Lower leg skin (tissue), 4 donors: ENCODE results near the gene THOC1. TPM values are rescaled to one million over a fixed set of nuclear protein-coding genes. Genes with fewer than 3 reads are reported as not detected.

Experiments used
- DNase-seq, 2 donors: peaks; one replicate each; pipeline ENCODE4 v3.0.0-alpha.2; 2019; ENCODE audit warnings: low spot score in 2 of 2
- H3K4me3 ChIP-seq: fragments of 200-600 bp; sonication (generic); 2 replicates; pipeline ENCODE4 v1.5.1; 2017; ENCODE audit warnings: mild to moderate bottlenecking, low read depth; ENCODE audit not compliant: poor library complexity, severe bottlenecking
- CTCF ChIP-seq, 3 donors: fragments of 450-650 bp; IDR thresholded peaks; one replicate each; pipeline ENCODE4 v1.5.1; 2016; ENCODE audit warnings: antibody characterized with exemption in 3 of 3, mild to moderate bottlenecking in 3 of 3, moderate library complexity in 2 of 3
- POLR2A ChIP-seq, 2 donors: fragments of 450-650 bp; IDR thresholded peaks; one replicate each; pipeline ENCODE4 v1.6.1; 2016 to 2017; ENCODE audit warnings: antibody characterized with exemption in 2 of 2, mild to moderate bottlenecking in 1 of 2, moderate library complexity in 1 of 2
- WGBS, 2 donors: methylation state at CpG; one replicate each; pipeline ENCODE4 v1.1.5; 2018; 5-methylcytosine and 5-hydroxymethylcytosine counted together
- intact Hi-C: fragments of 100-400 bp; cut with DNase I; formaldehyde crosslinking; loops from one replicate; pipeline ENCODE4 v1.15.0; 2023; ENCODE audit warnings: low total_unique reads
- total RNA-seq, 4 donors: library from RNA; depleted of rRNA; stranded (reverse); fragments of >200 nt; gene quantifications; one replicate each; pipeline ENCODE4 v1.1.0, GENCODE V29; 2016

Gene THOC1
- total RNA-seq, 4 donors from 2014 or later: 28.8 to 61.6 (median 38.2) TPM

DNA sequence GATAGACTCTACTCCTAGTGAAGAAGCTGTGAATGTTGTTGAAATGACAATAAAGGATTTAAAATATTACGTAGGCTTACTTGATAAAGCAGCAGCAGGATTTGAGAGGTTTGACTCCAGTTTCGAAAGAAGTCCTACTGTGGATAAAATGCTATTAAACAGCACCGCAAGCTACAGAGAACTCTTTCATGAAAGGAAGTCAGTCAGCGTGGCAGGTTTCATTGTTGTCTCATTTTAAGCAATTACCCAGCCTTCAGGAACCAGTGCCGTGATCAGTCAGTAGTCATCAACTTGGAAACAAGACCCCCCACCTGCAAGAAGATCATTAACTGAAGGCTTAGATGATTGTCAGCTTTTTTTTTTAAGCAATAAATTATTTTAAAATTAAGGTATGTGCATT is 95.5 kb downstream of the THOC1 start:
- no peak for DNase-seq
- H3K4me3 ChIP-seq: no peak overlapping the region
- intact Hi-C loops: no loop called here
- 88 to 93% methylated on average over 5 of the region's 5 CpGs for WGBS, 2 donors
- TF ChIP-seq CTCF (IDR thresholded peaks at IDR 0.05) (no peak), POLR2A (IDR thresholded peaks at IDR 0.05) (no peak)

Other genes starting within 250 kb of the THOC1 start
- gene TUBB8B, start 218.4 kb downstream of the THOC1 start, total RNA-seq: not detected
- 10 to 100 TPM; 13.9 to 20.4 (median 16.6) TPM for gene USP14, start 109.5 kb downstream of the THOC1 start, total RNA-seq
- gene COLEC12, start 232.7 kb upstream of the THOC1 start, total RNA-seq: 10 to 100 TPM in 1 of 4 donors, 1 to 10 TPM in 3; 5.1 to 14.5 (median 6.9) TPM